ENCODE data around the gene SLC44A4.
"Not testable (repeated sequence)": the region's sequence is repeated elsewhere in the genome, so short reads cannot be mapped to it uniquely, and the experiment has no call there.

The SLC44A4 gene

DNA sequence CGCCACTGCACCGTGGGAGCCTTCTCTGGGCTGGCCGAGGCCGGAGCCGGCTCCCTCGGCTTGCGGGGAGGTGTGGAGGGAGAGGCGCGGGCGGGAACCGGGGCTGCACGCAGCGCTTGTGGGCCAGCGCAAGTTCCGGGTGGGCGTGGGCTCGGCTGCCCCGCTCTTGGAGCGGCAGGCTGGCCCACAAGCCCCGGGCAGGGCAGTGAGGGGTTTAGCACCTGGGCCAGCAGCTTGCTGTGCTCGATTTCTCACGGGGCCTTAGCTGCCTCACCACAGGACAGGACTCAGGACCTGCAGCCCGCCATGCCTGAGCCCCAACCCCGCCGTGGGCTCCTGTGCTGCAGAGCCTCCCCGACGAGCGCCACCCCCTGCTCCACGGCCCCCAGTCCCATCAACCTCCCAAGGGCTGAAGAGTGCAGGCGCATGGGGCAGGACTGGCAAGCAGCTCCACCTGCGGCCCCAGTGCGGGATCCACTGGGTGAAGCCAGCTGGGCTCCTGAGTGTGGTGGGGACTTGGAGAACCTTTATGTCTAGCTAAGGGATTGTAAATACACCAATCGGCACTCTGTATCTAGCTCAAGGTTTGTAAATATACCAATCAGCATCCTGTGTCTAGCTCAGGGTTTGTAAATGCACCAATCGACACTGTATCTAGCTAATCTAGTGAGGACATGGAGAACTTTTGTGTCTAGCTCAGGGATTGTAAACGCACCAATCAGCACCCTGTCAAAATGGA lies 26.6 kb downstream of the SLC44A4 start:
- not testable (repeated sequence) for DNase-seq

DNA sequence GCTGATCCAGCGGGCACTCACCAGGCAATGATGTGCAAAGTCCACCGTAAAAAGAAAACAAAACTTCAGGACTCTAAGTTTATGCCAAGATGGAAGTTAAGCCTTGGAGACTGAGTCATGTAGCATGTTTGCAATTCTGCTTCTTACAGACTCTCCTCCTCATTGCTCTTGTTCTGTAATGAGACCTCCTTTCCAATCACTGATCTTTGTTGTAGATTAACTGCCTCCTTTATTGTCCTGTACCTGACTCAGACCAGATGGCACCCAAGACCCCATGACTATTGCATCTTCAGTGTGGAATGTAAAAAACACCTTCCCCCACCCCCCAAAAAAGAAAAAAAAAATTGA lies 27.3 kb downstream of the SLC44A4 start:
- no peak for DNase-seq

DNA sequence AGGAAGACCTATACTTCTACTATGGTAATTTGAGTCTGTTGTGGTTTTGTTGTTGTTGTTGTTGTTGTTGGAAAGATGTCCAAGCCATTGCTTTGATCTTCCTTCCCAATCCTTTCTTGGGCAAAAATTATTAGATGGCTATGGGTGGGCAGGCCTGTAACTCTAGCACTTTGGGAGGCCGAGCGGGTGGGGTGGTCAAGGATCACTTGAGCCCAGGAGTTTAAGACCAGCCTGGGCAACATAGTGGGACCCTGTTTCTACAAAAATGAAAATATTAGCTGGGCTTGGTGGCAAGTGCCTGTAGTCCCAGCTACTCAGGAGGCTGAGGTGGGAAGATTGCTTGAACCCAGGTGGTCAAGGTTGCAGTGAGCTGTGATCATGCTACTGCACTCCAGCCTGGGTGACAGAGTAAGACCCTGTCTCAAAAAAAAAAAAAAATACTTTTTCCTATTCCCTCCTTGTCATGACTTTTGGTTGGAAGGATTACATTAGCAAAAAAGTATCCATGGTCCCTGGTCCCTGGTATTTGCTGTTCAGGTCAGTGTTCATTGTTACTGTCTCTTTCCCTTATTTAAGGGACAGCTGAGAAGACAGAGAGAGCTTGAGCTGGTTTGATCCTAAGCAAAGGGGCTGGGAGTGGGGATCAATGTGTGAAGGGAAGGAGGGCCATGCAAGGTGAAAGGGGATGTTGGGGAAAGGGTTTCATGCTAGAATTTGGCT lies 27.9 kb downstream of the SLC44A4 start:
- DNase-seq = no peak

DNA sequence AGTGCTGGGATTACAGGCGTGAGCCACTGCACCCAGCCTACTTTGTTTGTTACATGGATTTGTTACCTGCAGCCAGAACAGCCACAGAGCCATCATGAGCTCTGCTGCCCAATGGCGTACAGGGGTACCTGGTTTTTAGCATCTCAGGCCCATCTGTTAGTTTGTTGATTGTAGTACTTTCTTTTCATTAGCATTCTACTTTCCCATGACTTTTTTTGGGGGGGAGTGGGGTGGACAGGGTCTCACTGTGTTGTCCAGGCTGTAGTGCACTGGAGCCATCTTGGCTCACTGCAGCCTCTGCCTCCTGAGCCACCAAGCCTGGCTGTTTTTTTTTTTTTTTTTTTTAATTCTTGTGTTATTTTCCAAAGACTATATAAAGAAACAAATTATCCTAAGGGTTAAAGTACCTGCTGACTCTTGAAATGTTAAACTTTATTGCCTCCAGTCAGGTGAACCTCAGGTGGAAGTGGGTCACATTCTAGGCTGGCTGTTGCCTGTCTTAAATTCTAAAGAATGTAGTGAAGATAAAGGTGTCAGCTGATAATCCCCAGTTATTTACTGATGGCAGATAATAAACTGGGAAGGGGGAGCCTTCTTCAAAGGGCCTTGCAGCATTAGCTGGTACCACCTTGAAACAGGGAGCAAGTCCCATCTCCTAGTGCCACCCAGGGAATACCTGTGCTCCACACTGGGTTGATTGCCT lies 31.4 kb downstream of the SLC44A4 start:
- no peak for DNase-seq

DNA sequence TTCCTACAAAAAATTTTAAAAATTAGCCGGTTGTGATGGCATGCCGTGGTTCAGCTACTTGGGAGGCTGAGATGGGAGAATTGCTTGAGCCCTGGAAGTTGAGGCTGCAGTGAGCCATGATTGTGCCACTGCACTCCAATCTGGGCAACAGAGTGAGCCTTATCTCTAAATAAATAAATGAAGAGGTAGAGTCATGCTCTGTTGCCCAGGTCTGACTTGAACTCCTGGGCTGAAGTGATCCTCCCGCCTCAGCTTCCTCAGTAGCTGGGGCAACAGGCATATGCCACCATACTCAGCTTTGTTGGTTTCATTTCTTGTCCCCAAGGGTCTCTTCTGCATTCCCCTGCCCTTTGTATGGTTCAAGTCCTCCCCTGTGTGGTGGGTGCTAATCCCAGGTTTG lies 34.3 kb downstream of the SLC44A4 start:
- DNase-seq = no peak

DNA sequence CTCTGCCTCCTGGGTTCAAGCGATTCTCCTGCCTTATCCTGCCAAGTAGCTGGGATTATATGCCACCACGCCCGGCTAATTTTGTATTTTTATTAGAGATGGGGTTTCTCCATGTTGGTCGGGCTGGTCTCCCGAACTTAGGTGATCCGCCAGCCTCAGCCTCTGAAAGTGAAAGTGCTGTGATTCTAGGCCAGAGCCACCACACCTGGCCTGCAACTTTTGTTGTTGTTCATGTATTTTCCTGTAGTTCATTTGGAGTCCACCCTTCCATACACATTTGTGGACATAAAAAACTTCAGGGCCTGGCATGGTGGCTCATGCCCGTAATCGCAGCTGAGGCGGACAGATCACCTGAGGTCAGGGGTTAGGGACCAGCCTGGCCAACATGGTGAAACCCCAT lies 36.7 kb downstream of the SLC44A4 start:
- no peak for DNase-seq

DNA sequence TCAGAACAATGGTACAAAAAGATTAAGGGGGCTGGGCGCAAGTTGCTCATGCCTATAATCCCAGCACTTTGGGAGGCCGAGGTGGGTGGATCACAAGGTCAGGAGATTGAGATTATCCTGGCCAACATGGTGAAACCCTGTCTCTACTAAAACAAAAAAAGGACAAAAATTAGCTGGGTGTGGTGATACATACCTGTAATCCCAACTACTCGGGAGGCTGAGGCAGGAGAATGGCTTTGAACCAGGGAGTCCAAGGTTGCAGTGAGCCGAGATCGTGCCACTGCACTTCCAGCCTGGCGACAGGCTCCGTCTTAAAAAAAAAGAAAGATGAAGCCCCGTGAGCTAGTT lies 39.0 kb downstream of the SLC44A4 start:
- not testable (repeated sequence) for DNase-seq

DNA sequence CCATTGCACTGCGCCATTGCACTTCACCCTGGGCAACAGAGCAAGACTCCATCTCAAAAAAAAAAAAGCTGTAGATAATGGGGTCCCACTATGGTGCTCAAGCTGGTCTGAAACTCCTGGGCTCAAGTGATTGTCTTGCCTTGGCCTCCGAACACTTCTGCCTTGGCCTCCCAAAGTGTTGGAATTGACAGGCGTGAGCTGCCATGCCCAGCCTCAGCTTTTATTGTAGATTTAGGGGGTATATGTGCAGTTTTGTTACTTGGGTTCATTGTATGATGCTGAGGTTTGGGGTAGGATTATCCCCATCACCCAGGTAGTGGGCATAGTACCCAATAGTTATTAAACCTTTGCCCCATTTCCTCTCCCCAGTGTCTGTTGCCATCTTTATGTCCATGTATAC lies 39.8 kb downstream of the SLC44A4 start:
- no peak for DNase-seq

DNA sequence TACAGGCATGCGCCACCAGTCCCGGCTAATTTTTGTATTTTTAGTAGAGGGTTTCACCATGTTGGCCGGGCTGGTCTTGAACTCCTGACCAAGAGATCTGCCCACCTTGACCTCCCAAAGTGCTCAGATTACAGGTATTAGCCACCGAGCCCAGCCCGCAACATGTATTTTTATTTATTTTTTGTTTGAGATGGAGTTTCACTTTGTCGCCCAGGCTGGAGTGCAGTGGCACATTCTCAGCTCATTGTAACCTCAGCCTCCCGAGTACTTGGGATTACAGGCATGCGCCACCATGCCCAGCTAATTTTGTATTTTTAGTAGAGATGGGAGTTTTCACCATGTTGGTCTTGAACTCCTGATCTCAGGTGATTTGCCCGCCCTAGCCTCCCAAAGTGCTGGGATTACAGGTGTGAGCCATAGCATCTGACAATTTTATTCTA lies 40.7 kb downstream of the SLC44A4 start:
- DNase-seq = not testable (repeated sequence)

DNA sequence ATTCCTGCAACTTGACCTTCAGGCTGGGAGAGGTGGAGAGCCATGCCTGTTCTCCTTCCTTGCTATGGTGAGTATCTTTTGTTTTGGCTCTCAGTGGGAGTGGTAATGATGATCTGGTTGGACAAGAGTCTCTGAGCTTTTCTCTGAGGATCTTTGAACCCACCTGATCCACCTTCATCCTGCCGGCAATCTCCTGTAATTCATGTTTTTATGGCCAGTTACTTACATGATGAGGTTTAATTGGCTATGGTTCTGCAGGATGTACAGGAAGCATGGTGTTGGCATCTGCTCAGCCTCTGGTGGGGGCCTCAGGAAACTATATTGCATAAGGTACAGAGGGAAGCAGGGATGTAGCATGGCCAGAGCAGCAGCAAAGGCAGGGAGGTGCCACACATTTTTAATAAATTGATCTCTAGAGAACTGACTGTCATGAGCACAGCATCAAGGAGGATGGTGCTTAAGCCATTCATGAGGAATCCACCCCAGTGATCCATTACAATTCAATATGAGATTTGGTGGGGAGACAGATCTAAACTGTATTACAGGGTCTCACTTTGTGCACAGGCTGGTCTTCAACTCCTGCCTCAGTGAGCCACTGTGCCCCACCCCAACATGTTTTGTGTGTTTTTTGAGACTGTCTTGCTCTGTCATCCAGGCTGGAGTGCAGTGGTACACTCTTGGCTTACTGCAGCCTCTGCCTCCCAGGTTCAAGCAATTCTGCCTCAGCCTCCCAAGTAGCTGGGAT lies 41.3 kb downstream of the SLC44A4 start:
- DNase-seq = no peak

DNA sequence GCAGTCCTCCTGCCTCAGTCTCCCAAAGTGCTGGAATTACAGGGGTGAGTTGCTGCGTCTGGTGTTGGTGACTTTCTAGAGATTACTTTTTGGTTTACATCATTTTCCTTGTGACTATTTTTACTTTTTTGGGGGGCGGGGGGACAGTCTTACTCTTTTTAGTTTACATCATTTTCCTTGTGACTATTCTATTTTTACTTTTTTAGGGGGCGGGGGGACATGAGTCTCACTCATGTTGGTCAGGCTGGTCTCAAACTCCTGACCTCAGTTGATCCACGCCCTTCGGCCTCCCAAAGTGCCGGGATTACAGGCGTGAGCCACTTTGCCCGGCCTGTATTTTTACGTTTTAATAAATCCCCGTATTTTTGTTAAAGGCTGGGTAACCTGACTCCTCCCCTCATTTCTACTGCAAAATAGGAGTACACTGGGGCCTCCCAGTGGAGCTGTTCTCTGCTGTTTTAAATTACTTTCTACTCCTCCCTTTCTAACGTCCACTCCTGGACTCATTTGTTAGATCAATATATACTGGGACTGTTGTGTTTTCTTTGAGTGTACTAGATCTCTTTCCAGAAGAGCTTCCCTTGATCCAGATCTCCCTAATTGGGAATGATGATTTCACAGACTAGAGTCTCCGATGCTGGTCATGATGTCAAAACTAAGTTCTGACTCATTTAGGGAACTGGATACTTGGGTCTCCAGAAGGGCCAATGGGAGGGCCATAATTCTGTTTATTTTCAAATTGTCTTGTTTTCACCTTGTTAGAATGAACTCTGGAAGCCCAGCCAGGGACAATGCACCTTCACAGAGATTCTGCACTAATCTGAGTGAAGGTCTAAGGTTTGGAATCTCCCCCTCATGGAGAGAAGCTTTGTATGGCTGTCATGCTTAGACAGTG lies 42.1 kb downstream of the SLC44A4 start:
- DNase-seq = no peak

DNA sequence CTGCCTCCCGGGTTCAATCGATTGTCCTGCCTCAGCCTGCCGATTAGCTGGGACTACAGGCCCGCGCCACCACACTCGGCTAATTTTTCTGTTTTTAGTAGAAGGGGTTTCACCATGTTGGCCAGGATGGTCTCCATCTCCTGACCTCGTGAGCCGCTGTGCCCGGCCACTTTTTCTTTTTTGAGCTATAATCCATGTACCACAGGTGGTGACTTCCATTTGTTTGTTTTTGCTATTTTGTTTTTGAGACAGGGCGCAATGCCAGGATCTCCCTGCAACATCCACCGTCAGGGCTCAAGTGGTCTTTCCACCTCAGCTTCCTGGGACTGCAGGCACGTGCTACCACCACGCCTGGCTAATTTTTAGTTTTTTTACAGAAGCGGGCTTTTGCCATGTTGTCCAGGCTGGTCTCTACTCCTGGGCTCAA lies 42.7 kb downstream of the SLC44A4 start:
- no peak for DNase-seq

DNA sequence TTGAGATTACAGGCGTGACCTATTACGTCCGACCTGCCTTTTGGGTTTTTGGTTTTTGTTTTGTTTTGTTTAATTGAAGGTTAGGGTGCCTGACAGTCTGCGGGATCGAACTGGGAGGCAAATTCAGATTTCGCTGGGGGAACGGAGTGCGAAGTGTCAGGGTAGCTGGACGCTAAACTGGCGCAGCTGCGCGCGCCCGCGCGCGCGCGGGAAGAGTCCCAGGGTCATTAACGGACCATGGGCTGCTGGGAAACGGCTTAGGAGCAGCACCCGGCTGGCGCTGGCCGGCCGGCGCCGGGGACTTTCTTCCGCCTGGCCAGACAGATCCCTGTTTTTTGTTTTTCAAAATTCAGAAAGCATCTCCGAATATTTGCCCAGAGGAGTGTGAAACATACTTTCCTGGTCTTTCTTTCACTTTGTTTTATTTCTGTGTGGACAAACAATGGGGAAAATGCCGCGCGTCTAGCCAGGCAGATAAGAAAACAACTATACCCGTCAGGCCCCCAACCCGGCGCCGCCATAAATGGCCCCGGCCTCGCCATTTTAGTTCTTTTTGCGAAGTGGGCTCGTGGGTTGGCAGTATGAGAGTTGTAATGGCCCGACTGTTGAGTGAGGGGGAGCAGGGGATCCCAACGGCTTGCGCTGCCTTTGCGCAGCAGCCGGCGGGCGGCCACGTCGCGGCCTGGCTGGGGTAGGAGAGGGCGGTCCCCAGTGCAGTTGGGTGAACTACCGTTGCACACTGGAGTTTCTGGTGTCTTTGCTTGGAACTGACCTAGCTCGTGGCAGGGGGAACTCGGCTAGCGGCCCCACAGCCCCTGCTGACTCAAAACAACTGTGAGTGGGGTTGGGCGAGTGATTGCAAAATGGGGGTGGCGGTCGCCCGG lies 44.2 kb downstream of the SLC44A4 start:
- peak; percentile 99 for DNase-seq

DNA sequence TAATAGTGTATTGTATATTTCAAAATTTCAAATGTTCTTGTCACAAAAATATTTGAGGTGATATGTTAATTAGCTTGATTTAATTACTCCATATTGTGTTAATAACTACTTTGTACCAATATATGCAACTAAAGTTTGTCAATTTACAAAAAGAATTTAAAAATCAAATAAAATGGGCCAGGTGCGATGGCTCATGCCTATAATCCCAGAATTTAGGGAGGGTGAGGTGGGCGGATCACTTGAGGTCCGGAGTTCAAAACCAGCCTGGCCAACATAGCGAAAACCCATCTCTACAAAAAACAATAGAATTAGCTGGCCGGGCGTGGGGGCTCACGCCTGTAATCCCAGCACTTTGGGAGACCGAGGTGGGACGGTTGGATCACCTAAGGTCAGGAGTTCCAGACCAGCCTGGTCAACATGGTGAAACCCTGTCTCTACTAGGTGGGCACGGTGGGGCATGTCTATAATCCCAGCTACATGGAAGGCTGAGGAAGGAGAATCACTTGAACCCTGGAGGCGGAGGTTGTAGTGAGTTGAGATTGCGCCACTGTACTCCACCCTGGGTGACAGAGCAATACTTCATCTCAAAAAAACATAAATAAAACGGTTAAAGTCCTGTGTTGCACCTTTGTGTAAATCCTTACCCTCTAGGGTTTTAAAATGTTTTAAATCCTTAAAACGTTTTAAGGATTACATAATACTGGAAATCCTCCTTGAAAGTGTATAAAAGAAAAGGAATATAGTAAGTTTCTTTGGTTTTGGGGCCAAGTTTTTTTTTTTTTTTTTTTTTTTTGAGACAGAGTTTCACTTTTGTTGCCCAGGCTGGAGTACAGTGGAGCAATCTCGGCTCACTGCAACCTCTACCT lies 47.2 kb downstream of the SLC44A4 start:
- DNase-seq = no peak

DNA sequence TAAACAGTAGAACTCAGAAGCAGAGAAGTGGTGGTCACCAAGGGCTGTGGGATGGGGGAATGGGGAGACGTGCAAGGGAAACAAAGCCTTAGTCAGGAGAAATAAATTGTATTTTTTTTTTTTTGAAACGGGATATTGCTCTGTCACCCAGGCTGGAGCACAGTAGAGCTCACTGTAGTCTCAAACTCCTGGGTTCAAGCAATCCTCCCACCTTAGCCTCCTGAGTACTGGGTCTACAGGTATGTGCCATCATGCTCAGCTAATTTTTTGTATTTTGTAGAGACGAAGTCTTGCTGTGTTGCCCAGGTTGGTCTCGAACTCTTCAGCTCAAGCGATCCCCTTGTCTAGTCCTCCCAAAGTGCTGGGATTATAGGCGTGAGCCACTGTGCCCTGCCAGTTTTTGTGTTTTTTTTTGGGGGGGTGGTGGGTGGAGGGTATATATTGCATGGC lies 47.9 kb downstream of the SLC44A4 start:
- no peak for DNase-seq

DNA sequence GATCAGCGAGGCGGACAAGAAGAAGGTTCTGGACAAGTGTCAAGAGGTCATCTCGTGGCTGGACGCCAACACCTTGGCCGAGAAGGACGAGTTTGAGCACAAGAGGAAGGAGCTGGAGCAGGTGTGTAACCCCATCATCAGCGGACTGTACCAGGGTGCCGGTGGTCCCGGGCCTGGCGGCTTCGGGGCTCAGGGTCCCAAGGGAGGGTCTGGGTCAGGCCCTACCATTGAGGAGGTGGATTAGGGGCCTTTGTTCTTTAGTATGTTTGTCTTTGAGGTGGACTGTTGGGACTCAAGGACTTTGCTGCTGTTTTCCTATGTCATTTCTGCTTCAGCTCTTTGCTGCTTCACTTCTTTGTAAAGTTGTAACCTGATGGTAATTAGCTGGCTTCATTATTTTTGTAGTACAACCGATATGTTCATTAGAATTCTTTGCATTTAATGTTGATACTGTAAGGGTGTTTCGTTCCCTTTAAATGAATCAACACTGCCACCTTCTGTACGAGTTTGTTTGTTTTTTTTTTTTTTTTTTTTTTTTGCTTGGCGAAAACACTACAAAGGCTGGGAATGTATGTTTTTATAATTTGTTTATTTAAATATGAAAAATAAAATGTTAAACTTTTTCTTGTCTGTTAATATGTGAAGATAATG lies 49.0 kb downstream of the SLC44A4 start:
- DNase-seq = peak; percentile 86

DNA sequence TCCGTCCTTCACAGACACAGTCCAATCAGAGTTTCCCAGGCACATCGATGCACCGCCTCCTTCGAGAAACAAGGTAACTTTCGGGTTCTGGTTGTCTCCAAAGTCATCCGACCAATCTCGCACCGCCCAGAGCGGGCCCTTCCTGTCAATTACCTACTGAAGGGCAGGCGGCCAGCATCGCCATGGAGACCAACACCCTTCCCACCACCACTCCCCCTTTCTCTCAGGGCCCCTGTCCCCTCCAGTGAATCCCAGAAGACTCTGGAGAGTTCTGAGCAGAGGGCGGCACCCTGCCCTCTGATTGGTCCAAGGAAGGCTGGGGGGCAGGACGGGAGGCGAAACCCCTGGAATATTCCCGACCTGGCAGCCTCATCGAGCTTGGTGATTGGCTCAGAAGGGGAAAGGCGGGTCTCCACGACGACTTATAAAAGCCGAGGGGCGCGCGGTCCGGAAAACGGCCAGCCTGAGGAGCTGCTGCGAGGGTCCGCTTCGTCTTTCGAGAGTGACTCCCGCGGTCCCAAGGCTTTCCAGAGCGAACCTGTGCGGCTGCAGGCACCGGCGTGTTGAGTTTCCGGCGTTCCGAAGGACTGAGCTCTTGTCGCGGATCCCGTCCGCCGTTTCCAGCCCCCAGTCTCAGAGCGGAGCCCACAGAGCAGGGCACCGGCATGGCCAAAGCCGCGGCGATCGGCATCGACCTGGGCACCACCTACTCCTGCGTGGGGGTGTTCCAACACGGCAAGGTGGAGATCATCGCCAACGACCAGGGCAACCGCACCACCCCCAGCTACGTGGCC lies 51.3 kb downstream of the SLC44A4 start, which contains the start of gene HSPA1B:
Gene HSPA1B, plus strand, starts transcription at position 453 of the 794 bp plus-strand sequence. Its CDS starts 213 bp downstream, at position 666.
- peak; percentile 98 for DNase-seq

DNA sequence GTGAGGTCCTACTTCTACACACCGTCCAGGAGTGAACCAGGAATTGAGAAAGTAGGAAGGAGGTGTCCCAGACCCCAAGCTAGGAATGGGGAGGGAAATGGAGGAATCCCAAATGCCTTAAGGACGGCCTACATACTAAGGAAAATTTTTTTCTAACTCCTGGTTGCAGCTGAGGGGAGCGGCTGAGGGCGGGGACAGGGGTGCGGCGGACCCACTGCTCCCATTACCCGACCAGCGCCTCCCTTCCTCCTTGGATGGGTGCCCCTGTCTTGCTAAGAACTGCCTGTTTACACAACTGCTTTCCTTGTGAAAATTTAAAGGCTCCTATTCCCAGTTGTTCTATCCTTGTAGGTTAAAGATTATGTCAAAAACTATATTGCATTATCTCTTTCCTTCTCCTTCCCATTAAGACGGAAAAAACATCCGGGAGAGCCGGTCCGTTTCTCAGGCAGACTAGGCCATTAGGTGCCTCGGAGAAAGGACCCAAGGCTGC lies 52.0 kb downstream of the SLC44A4 start:
- DNase-seq = no peak
